Stimulated activated CD4-positive, alpha-beta T cell treated with anti-CD3 and anti-CD28 coated beads, Interleukin-12 subunit alpha, Interleukin-12 subunit beta, amount 100 ng/mL, for 48 hours (primary cell): Measurements from ENCODE around the gene PET100.

ENCODE experiments used
- DNase-seq, 3 donors: peaks; one replicate each; pipeline ENCODE4 v3.0.0-alpha.2; 2020; ENCODE audit warnings: low read depth in 2 of 3, low spot score in 1 of 3

Gene PET100

DNA sequence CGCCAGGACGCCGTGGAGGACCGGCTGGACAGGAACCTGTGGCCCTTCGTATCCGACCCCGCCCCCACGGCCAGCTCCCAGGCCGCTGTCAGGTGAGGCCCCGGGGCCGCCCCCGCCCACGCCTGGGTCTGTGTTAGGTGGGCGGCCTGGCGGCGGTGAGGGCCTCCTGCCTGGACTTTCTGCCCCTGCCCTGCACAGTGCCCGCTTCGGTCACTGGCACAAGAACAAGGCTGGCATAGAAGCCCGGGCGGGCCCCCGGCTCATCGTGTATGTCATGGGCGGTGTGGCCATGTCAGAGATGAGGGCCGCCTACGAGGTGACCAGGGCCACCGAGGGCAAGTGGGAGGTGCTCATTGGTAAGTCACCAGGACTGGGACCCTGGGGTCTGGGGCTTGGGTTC lies 17.6 kb downstream of the PET100 start:
- DNase-seq: no peak

DNA sequence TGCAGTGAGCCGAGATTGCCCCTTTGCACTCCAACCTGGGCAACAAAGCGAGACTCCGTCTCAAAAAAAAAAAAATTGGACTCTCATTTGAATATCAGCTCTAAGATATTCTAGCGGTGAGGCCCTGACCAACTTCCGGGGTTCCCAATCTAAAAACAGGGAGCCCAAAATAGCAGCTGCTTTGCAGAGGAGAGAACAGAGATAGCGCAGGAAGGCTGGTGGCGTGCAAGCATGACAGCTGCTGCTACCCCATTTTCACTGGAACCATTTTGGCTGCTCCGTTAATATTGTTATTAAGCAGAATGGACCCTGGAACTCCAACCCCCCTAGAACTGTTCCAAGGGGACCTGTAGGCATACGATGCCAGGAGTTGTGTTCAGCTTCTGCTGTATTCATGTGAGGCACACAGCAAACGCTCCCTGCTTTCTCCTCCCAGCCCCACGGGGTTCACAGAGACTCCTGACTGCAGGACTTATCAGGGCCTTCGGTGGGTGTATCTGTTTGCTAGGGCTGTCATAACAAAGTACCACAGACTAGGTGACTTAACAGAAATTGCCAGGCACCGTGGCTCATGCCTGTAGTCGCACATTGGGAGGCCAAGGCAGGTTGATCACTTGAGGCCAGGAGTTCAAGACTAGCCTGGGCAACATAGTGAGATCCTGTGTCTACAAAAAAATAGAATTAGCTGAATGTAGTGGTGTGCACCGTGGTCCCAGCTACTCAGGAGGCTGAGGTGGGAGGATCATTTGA lies 18.8 kb downstream of the PET100 start:
- DNase-seq: no peak

- no peak for DNase-seq
These were observed 20.6 kb downstream of the PET100 start for GRCh38 chr19:7650148-7650547.

DNA sequence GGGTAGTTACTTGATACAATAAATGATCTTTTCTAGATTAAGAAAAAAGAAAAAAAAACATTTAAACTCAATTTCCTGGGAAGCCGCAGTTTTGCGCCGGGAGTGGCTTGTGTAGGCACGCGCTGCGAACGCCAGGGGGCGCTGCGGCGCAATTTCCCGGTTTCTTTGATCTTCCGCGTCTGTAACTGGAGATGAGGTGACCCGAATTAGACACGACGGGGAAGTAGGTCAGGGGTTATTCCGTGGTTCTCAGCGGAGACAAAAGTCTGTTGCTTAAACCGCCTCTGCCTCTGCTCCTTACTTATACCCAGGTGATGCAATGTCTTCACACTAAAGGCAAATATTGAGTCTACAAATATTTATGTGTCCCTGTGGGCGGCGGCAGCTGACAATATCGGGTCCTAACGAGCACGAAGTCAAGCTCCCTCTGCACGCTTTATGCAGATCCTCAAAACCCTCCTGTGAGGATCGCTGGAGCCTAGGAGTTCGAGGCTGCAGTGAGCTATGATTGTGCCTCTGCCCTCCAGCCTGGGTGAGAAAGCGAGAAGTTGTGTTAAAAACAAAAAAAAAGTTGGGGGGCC lies 22.6 kb downstream of the PET100 start:
- peak; percentile 74 to 91 (median 77) for DNase-seq

- DNase-seq: no peak
These were observed 24.8 kb downstream of the PET100 start for GRCh38 chr19:7654401-7654800.

- DNase-seq: no peak
These were observed 26.0 kb downstream of the PET100 start for GRCh38 chr19:7655581-7655980.

DNA sequence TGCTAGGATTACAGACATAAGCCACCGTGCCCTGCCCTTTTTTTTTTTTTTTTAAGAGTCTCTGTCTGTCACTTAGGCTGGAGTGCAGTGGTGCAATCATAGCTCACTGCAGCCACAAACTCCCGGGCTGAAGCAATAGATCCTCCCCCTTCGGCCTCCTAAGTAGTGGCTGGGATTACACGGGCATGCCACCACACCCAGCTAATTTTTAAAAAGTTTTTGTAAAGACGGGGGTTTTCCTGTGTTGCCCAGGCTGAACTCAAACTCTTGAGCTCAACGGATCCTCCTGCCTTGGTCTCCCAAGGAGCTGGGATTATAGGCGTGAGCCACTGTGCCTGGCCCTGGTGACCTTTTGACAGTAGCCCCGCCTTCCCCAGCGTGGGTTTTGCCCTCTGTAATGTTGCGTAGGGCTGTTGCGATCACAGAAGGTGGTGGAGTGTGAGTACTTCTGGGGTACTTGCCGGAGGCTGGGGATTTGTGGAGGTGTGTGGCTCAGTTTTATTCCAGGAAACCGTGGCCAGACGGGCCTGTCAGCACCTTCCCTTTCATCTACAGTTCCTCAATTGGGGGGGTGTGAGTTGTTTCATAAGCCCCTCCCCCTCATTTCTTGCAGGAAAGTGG lies 27.6 kb downstream of the PET100 start:
- no peak for DNase-seq

DNA sequence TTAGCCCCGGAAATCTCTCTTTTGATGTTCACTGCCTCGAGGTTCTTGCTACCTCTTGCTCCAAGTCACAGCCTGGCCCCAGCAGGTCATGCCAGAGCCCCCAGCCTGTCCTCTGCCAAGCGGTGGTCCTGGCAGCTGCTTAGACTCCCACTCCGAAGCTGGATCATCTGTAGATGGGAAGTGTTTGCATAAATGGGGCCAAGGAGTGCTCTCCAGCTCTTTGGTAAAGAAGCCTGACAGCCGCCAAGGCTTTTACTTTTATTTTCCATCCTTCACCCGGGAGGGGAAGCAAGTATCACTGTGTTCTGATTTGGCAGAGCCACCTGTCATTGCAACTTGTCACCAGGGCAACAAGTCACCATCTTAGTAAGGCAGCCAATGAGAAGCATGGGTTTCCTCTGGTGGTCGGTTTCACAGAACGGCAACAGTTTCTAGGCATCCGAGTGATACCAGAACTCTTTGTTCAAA lies 28.7 kb downstream of the PET100 start:
- DNase-seq: peak in 2 of 3 donors; percentile 32 to 36

- no peak for DNase-seq
These were observed 32.3 kb downstream of the PET100 start for GRCh38 chr19:7661744-7662538.

DNA sequence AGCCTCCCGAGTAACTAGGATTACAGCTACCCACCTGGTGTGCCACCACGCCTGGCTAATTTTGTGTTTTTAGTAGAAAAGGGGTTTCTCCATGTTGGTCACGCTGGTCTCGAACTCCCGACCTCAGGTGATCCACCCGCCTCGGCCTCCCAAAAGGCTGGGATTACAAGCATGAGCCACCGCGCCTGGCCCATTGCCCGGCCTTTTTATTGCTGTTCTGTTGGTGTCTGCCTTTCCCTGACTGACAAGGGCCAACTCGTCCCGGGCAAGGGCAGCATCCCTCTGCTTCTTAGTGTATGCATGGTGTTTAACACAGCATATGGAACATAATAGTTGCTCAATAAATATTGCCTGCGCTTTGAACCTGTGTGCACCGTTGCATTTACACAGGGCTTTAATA lies 33.1 kb downstream of the PET100 start:
- DNase-seq: no peak

- no peak for DNase-seq
These were observed 34.1 kb downstream of the PET100 start for GRCh38 chr19:7663706-7664105.

DNA sequence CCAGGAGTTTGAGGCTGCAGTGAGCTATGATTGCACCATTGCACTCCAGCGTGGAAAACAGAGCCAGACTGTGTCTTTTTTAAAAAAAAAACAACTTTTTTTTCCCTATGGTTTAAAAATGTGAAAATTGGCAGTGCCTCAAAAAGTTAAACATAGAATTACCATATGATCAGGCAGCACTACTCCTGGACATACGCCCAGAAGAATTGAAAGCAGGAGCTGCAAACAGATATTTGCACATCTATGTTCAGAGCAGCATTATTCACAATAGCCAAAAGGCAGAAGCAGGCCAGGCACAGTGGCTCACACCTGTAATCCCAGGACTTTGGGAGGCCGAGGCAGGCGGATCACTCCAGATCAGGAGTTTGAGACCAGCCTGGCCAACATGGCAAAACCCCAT lies 35.5 kb downstream of the PET100 start:
- no peak for DNase-seq

GRCh38 chr19:7668842-7669241 lies 39.2 kb downstream of the PET100 start, which contains the start of gene RETN:
RETN (plus strand) TSS chr19:7669049; CDS start chr19:7669327, 278 bp downstream.
- DNase-seq: no peak

- no peak for DNase-seq
These were observed 40.0 kb downstream of the PET100 start for GRCh38 chr19:7669641-7670040.

DNA sequence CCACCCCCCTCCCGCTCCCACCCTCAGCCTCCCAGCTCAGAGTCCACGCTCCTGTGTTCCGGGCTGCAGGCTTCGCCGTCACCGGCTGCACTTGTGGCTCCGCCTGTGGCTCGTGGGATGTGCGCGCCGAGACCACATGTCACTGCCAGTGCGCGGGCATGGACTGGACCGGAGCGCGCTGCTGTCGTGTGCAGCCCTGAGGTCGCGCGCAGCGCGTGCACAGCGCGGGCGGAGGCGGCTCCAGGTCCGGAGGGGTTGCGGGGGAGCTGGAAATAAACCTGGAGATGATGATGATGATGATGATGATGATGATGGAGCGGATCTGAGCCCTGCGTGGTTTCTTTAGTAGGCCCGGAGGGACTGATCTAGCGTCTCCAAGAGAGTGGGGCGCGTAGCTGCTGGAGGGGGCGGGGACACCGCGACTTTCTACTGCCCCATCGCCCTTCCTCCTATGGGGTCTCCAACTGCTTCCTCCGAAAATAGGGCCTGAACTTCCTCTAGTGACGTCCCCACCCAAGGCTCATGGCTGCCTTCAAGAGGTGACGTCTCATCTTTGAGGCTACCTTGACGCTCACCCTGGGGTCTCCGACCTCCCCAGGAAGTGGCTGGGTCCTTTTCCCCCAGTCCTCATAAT lies 40.7 kb downstream of the PET100 start:
- DNase-seq: no peak

DNA sequence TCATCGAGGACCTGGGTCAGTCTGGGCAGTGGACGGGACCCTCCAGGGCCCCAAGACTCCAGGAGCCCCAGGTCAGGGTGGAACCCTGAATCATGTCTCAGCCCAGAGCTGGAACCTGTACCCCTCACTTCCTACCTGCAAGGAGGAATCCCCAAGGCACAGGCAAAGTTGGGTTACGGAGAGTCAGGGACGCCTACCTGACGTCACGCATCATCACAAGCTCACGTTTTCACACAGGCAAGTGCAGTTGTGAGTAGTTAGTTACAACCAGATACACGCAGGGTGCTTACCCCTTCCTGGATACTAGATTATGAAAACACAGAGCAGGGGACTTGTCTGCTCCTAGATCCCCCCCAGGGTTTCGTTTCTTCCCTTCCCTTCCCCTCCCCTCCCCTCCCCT lies 41.2 kb downstream of the PET100 start:
- DNase-seq: no peak

DNA sequence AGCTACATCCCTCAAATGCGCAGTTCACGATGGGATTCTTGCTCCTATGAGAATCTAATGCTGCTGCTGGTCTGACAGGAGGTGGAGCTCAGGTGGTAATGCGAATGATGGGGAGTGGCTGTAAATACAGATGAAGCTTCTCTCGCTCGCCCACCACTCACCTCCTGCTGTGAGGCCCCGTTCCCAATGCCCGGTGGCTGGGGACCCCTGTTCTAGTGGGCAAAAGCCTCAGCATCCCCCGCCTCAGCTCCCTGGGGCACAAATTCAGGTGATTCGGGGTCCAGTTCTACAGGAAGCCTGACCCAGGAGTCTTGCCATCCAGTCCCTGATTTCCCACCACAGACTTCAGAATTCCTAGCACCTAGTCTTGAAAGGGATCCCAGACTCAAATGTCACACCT lies 42.9 kb downstream of the PET100 start:
- DNase-seq: no peak

DNA sequence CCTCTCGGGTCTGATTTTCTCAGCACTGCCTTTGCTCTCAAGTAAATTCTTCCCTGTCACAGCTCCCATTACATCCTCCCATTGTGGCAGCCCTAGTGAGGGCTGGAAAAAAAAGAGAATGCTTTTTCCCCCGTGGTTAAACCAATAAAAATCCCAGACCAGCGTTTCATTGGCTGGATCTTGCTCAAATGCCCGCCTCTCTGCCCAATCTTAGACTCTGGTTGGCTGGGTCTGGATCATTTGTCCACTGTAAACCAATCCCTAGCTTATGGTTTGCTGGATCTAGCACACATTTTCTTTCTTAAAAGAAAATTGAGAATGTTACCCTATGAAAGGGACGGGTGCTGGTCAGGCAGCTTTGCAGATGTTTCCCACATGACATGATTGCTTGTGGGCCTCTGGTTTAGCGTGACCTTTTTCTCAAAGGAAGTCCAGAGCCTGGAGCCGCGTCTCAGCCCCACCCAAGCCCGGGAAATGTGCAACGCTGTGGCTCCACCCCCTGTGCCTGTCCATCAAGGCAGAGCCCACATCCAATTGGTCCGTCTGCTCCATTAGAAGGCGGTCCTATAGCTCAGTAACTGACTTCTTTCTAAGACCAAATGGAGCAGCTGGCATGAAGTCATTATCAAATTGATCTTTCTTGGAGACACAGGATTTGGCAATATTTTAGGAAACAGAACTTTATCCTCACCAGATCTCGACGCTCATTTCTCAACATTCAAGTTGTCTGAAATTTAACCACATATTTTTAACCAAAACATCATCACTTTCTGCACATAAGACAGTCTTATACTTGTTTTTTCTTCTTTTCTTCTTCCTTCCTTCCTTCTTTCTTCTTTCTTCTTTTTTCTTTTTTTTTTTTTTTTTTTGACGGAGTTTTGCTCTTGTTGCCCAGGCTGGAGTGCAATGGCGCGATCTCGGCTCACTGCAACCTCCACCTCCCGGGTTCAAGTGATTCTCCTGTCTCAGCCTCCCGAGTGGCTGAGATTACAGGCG lies 44.7 kb downstream of the PET100 start:
- DNase-seq: no peak

GRCh38 chr19:7676376-7676775 lies 46.8 kb downstream of the PET100 start:
- no peak for DNase-seq

GRCh38 chr19:7676854-7677253 lies 47.3 kb downstream of the PET100 start, which contains the start of gene MCEMP1:
MCEMP1 (plus strand) TSS chr19:7677090; CDS start chr19:7677121, 31 bp downstream.
- no peak for DNase-seq
